GM12878 (cell line): ENCODE results near the gene RETN.

ENCODE experiments used
- JUNB ChIP-seq: IDR thresholded peaks from 2 replicates; pipeline ENCODE4 v1.6.1; 2016; ENCODE audit warnings: antibody characterized with exemption, mild to moderate bottlenecking
- JUND ChIP-seq: IDR thresholded peaks from 2 replicates; pipeline ENCODE4 v1.6.1; 2012; ENCODE audit warnings: low read depth, mild to moderate bottlenecking, low read length, improper control_type of control experiment, moderate library complexity
- NFYB ChIP-seq: IDR thresholded peaks from 2 replicates; pipeline ENCODE4 v1.6.1; 2011; ENCODE audit warnings: low read depth, mild to moderate bottlenecking, low read length, improper control_type of control experiment, moderate library complexity; ENCODE audit not compliant: insufficient read depth
- POLR2AphosphoS2 ChIP-seq: IDR thresholded peaks from 2 replicates; pipeline ENCODE4 v1.6.1; 2011; ENCODE audit warnings: low read depth, mild to moderate bottlenecking, low read length, improper control_type of control experiment, moderate library complexity
- POLR2AphosphoS5 ChIP-seq: IDR thresholded peaks from 2 replicates; pipeline ENCODE4 v1.6.1; 2011; ENCODE audit warnings: mild to moderate bottlenecking, low read length, inconsistent platforms
- SMC3 ChIP-seq: IDR thresholded peaks from 2 replicates; pipeline ENCODE4 v1.6.1; 2011; ENCODE audit warnings: low read length, improper control_type of control experiment, borderline replicate concordance
- SUZ12 ChIP-seq: fragments of 200-600 bp; sonication (generic); IDR thresholded peaks from one replicate; pipeline ENCODE4 v1.6.1; 2018; ENCODE audit warnings: antibody characterized with exemption, mild to moderate bottlenecking; ENCODE audit not compliant: unreplicated experiment
- TF ChIP-seq, protein P1 (sequence below), 3 experiments: IDR thresholded peaks in 2 of 3; conservative IDR thresholded peaks in 1 of 3; 2 replicates each; pipeline ENCODE4 v1.5.1; 2011; ENCODE audit warnings: low read depth in 3 of 3, low read length in 3 of 3, mild to moderate bottlenecking in 3 of 3, control low read depth in 2 of 3, moderate library complexity in 2 of 3, inconsistent platforms in 1 of 3, mixed read lengths in 1 of 3; ENCODE audit not compliant: control insufficient read depth in 2 of 3, insufficient read depth in 1 of 3; ENCODE audit errors: extremely low read depth in 1 of 3

DNA sequence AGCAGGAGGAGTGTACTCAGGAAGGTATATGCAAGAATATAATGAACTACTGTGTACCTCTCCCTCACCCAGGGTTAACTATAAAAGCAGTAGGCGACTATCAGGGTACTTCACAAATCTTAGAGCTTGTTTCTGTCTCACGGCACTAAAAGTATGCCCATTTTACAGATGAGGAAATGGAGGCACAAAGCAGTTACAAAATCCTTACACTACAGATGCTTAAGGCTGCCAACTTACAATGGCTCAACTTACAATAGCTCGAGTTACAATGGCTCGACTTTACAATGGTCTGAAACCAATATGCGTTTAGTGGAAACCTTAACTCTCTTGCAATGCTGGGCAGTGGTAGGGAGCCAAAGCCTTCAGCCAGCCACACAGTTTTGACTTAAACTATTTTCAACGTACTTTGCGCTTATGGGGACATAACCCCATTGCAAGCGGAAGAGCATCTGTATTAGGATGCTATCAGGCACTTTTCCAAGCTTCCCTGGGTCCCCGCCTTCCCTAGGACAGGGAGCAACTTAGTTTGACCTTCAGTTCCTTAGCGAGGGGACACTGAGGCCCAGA is 29.0 kb downstream of the RETN start:
- TF ChIP-seq, protein P1, sequence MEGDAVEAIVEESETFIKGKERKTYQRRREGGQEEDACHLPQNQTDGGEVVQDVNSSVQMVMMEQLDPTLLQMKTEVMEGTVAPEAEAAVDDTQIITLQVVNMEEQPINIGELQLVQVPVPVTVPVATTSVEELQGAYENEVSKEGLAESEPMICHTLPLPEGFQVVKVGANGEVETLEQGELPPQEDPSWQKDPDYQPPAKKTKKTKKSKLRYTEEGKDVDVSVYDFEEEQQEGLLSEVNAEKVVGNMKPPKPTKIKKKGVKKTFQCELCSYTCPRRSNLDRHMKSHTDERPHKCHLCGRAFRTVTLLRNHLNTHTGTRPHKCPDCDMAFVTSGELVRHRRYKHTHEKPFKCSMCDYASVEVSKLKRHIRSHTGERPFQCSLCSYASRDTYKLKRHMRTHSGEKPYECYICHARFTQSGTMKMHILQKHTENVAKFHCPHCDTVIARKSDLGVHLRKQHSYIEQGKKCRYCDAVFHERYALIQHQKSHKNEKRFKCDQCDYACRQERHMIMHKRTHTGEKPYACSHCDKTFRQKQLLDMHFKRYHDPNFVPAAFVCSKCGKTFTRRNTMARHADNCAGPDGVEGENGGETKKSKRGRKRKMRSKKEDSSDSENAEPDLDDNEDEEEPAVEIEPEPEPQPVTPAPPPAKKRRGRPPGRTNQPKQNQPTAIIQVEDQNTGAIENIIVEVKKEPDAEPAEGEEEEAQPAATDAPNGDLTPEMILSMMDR (IDR thresholded peaks at IDR 0.05 in 2 of 3, conservative IDR thresholded peaks at IDR 0.05 in 1 of 3; ENCODE audit: control insufficient read depth in 2 of 3, extremely low read depth in 1 of 3, insufficient read depth in 1 of 3, low read depth in 3 of 3, low read length in 3 of 3) = no peak
- TF ChIP-seq SUZ12 (no peak), SMC3 (no peak), JUNB (no peak), POLR2AphosphoS5 (0 out of 2 replicates have a peak, but pooled peaks have one; percentile 35), NFYB (no peak), POLR2AphosphoS2 (no peak), JUND (no peak)
